ENCODE results near the gene DYNC1I2. TPM values are rescaled to one million over a fixed set of nuclear protein-coding genes. Genes with fewer than 3 reads are reported as not detected.
A peak's percentile ranks its signal among the peaks of the same experiment; 100 is the strongest.

The DYNC1I2 gene
- 28.3 TPM for polyA plus RNA-seq

DNA sequence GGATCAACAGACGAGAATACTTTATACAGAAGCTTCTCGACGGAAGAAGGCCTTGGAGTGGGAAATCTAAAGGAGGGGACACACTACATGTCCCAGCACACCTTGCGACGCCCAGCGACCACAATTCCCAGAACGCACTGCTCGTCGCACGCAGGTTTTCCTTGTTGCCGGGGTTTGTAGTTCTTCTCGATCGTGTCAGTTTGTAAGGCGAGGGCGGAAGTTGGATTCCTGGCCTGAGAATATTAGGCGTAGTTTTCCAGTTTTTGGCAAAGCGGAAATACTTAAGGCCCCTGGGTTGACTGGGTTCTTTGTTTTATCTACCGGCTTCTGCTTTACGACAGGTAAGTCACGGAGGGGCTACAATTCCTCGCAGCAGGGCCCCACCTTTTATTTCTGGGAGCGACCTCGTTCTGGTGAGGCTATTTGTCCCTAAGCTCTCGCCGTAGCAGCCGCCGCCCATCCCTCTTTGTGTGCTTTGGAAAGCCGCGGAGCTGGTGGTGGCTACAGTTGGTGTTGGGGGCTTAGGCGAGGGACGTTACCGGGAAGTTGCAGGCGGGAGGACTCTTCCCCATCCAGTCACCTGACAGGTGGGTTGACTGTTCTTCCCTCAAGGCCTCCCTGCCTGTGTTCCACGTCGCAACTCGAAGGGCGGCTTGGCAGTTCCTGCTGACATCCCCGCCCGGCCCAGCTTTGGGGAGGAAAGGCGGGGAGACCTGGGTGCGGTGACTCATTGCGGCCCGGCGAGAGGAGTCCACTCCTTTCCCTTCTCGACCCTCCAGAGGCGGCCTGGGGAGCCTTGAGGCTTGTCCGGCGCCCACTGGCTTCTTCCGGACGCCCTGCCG, at the start of gene DYNC1I2:
DYNC1I2 (plus strand) TSS at position 183 of the 842 bp plus-strand sequence. CDS start 2,687 bp downstream, outside the sequence.
- Mint-ChIP-seq H3K27me3 (no peaks in the 10 kb centered on the region), H3K27ac (peak within 1 kb of the TSS; percentile 85 to 95 (median 92)), H3K4me3 (peak within 1 kb of the TSS; percentile 91 to 97 (median 94)), H3K9me3 (no peaks in the 10 kb centered on the region), H3K36me3 (peaks cover 4% of the 10 kb centered on the region), H3K4me1 (peaks cover 15 to 22% (median 16%) of the 10 kb centered on the region in 3 donors)

DNA sequence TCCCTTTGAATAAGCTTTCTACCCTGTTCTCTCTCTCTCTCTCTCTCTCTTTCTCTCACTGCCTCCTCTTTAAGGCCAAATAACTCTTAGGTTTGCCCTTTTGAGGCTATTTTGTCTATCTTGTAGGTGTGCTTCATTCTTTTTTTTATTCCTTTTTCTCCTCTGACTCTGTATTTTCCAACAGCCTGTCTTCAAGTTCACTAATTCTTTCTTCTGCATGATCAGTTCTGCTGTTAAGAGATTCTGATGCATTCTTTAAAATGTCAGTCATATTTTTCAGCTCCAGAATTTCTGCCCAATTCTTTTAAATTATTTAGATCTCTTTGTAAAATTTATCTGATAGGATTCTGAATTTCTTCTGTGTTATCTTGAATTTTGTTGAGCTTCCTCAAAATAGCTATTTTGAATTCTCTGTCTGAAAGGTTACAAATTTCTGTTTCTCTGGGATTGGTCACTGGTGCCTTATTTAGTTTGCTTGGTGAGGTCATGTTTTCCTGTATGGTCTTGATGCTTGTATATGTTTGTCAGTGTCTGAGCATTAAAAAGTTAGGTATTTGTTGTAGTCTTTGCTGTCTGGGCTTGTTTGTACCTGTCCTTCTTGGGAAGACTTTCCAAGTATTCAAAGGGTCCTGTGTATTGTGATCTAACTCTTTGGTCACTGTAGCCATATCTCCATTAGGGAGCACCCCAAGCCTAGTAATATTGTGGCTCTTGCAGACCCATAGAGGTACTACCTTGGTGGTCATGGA, 35.4 kb upstream of the DYNC1I2 start:
- no peak overlapping the region for H3K27ac Mint-ChIP-seq
- peaks cover 10% of the 10 kb centered on the region for H3K36me3 Mint-ChIP-seq
- peaks cover 0 to 8% (median 3%) of the 10 kb centered on the region in 3 donors for H3K9me3 Mint-ChIP-seq
- H3K27me3 Mint-ChIP-seq = peaks cover 22% of the 10 kb centered on the region
- H3K4me1 Mint-ChIP-seq = peaks cover 8 to 15% (median 9%) of the 10 kb centered on the region in 3 donors
- no peak overlapping the region for H3K4me3 Mint-ChIP-seq

DNA sequence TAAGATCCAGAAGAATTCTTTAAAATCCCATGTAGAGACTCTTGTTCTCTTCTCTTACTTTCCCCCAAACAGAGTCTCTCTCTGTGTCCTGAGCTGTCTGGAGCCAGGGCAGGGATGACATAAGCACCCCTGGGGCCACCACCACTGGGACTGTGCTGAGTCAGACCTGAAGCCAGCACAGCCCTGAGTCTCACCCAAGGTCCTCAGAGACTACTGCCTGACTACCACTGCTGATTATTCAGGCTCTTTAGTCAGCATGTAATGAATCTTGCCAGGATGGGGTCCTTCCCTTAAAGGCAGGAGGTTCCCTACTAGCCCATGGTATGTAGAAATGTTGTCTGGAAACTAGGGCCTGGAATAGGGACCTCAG, 34.9 kb upstream of the DYNC1I2 start:
- H3K27ac Mint-ChIP-seq = no peak overlapping the region
- H3K4me1 Mint-ChIP-seq = peaks cover 9 to 16% (median 9%) of the 10 kb centered on the region in 3 donors
- H3K9me3 Mint-ChIP-seq = peaks cover 0 to 9% (median 3%) of the 10 kb centered on the region in 3 donors
- peaks cover 22% of the 10 kb centered on the region for H3K27me3 Mint-ChIP-seq
- no peak overlapping the region for H3K4me3 Mint-ChIP-seq
- peaks cover 10% of the 10 kb centered on the region for H3K36me3 Mint-ChIP-seq

DNA sequence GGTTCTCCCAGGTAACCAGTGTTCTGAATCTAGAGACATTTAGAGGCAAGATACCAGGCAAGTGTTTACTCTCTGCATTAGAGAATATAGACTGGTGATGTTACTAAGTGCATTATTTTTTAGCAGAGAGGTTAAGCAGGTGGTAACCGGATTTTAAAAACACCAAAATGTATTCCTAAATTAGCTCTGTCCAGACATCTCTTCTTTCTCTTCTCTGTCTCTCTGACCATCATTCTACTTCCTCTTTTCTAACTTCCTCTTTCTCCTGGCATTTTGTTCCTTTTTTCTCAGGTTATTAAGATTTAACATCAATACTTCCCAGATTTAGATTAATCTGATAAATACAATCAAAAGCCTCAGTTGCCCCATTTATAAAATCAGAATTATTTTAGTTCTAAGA, 31.7 kb upstream of the DYNC1I2 start:
- H3K36me3 Mint-ChIP-seq = peaks cover 2% of the 10 kb centered on the region
- H3K27ac Mint-ChIP-seq = peak overlapping the region; percentile 17 to 88 (median 62)
- peaks cover 8% of the 10 kb centered on the region for H3K27me3 Mint-ChIP-seq
- peaks cover 0 to 9% (median 0%) of the 10 kb centered on the region in 3 donors for H3K9me3 Mint-ChIP-seq
- H3K4me1 Mint-ChIP-seq = peaks cover 9 to 20% (median 13%) of the 10 kb centered on the region in 3 donors
- peak overlapping the region in 2 of 4 donors; percentile 26 to 85 for H3K4me3 Mint-ChIP-seq

DNA sequence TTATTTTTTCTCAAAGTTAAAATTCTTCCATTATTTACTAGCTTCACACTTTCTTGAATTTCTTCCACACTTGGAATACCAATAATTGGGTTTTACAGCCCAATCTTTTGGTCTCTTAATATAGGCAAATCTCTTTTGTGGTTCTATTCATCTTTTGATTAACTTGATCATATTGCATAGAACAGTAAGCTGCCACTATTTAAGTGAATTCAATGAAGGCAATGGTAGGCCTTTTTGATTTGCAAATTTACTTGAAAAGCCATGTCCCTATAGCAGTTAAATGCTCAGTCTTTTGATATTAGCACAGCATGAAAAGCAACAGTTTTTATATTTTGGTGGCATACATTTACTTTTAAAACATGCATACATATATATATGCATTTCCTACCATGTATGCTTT, 20.2 kb upstream of the DYNC1I2 start:
- H3K4me1 Mint-ChIP-seq = no peaks in the 10 kb centered on the region
- no peak overlapping the region for H3K27ac Mint-ChIP-seq
- no peaks in the 10 kb centered on the region for H3K9me3 Mint-ChIP-seq
- H3K36me3 Mint-ChIP-seq = no peaks in the 10 kb centered on the region
- H3K4me3 Mint-ChIP-seq = no peak overlapping the region
- peaks cover 6% of the 10 kb centered on the region for H3K27me3 Mint-ChIP-seq

DNA sequence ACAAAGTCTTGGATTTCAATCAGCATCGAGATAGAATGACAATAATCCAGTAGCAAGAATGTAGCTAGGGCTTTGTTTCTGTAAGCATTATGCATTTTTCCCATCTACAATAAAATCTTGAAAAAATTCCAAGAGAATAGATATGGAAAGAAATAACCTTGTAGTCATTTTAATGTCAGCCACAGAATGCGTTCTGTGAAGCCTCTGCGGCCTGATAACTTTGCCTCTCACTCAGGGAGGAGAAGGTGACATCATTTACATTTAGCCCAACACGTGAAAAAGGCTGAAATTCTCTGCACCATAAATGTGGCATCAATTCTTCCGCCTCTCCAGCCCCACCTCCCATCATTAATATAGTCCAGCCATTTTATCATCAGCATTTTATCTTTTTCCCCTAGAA, 19.1 kb upstream of the DYNC1I2 start:
- peaks cover 6% of the 10 kb centered on the region for H3K27me3 Mint-ChIP-seq
- H3K27ac Mint-ChIP-seq = no peak overlapping the region
- no peaks in the 10 kb centered on the region for H3K4me1 Mint-ChIP-seq
- H3K36me3 Mint-ChIP-seq = no peaks in the 10 kb centered on the region
- H3K9me3 Mint-ChIP-seq = no peaks in the 10 kb centered on the region
- no peak overlapping the region for H3K4me3 Mint-ChIP-seq

DNA sequence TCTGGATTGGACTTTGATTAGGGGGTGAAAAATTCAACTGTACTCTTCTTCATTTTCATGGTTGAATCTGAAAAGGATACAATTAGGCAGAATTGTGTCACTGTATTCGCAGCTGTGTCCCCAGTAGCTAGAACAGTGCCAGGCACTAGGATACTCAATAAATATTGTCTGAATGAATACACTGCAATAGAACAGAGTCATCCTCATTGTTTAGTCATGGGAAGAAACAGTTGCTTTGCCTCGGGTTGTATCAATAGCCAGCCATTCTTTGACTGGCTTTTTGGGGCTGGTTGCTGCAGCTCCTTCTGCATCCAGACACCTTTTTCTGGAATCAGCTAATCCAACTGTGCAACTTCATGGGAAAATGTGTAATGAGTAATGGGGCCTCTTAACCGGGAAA, 18.1 kb upstream of the DYNC1I2 start:
- H3K27me3 Mint-ChIP-seq = peaks cover 8% of the 10 kb centered on the region
- no peaks in the 10 kb centered on the region for H3K4me1 Mint-ChIP-seq
- H3K36me3 Mint-ChIP-seq = no peaks in the 10 kb centered on the region
- H3K4me3 Mint-ChIP-seq = no peak overlapping the region
- H3K9me3 Mint-ChIP-seq = no peaks in the 10 kb centered on the region
- H3K27ac Mint-ChIP-seq = no peak overlapping the region

DNA sequence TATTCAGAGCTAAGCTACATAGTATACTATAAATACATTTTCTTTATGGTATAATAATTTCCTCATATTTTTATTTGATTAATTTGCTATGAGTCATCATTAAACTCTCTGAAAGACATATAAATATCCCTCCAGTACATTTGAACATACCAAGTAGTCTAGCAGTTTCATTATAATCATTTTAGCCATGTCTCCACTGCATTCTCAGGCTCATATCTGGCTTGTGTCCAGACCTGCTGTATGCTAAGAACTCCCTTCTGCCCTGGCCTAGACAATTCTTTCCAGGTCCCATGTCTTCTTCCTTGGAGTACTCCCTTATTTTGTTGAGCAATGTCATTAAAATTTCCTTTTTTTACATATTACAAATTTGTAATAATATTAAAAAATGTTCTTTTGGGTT, 16.6 kb upstream of the DYNC1I2 start:
- peaks cover 4% of the 10 kb centered on the region for H3K27me3 Mint-ChIP-seq
- H3K9me3 Mint-ChIP-seq = no peaks in the 10 kb centered on the region

DNA sequence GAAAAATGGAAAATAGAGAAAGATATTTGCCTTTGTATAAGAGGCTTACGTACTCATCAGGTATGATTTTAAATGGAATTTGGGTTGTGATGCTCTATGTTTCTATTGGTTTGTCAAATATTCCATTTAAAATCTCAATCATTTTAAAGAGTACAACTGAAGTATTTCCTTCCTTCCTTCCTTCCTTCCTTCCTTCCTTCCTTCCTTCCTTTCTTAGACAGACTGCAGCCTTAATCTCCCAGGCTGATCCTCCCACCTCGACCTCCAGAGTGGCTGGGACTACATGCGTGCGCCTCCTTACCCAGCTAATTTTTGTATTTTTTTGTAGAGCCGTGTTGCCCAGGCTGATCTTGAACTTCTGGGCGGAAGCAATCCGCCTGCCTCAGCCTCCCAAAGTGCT, 15.4 kb upstream of the DYNC1I2 start:
- Mint-ChIP-seq H3K27ac (no peak overlapping the region), H3K27me3 (peaks cover 6% of the 10 kb centered on the region), H3K9me3 (no peaks in the 10 kb centered on the region), H3K4me3 (no peak overlapping the region), H3K4me1 (no peaks in the 10 kb centered on the region), H3K36me3 (no peaks in the 10 kb centered on the region)

More for the DNA sequence above, 16.6 kb upstream of the DYNC1I2 start:
- Mint-ChIP-seq H3K4me1 (no peaks in the 10 kb centered on the region), H3K36me3 (no peaks in the 10 kb centered on the region), H3K4me3 (no peak overlapping the region), H3K27ac (no peak overlapping the region)

DNA sequence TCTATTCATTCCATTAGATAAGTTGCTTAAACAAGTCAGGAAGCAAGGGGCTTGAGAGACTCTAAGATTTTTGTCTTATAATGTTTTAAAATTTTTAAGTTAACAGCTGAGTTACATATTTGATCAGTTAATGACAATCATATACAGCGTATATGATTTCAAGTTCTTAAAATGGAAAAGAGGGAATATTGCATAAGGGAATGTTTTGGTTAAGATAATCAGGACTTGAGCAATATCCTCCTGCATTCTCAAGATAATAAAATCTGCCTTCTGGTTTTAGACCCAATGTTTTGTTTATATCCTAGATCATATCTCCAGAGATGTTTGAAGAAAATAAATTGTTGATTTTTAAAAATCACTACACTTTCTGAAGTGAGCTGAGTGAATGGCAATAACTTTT, 13.4 kb upstream of the DYNC1I2 start:
- Mint-ChIP-seq H3K27ac (no peak overlapping the region), H3K4me3 (no peak overlapping the region), H3K4me1 (no peaks in the 10 kb centered on the region), H3K36me3 (no peaks in the 10 kb centered on the region), H3K27me3 (peaks cover 5% of the 10 kb centered on the region), H3K9me3 (no peaks in the 10 kb centered on the region)

DNA sequence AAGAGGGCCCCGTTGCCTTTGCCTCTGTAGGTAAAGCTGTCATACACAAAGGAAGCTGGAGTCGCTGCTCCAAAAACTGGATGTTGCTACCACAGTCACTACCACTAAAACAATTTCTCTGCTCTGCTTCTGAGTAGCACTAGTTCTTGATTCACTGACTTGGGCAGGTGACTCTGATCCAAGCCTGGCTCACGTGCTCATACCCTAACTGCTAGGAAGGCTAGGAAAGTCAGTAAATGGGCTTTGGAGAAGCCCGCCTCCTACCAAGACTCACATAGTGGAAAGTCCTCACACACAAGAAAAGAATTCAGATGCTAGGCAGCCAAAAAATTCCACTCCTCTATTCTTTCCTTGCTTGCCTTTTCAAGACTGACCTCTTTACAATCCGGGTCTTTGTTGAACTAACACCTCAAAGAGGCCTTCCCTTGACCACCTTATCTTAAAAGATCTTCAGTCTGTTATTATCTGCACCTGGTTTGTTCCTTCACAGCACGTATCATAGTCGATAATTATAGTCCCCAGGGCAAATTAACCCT, 11.4 kb upstream of the DYNC1I2 start:
- Mint-ChIP-seq H3K27ac (no peak overlapping the region), H3K4me3 (no peak overlapping the region), H3K9me3 (no peaks in the 10 kb centered on the region), H3K27me3 (peaks cover 4% of the 10 kb centered on the region), H3K36me3 (no peaks in the 10 kb centered on the region), H3K4me1 (no peaks in the 10 kb centered on the region)

DNA sequence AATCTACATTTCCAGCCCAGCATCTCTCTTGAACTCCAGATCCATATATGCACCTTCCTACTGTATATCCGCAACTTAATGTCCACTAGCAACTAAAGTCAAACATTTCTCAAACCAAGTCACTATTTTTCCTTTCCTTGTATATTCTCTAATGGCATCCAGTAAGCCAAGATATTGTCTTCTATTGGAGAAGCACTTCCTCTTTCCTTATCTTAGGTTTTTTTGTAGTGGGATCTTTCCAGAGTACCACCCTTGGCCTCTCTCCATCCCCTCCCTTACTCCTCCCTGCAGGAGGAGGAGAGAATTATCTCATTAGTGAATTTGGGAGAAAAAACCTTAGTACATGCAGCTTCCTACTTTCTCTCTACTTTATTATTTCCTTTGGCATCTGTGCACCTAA, 8.7 kb upstream of the DYNC1I2 start:
- Mint-ChIP-seq H3K9me3 (no peaks in the 10 kb centered on the region), H3K4me3 (no peak overlapping the region), H3K27me3 (peaks cover 2% of the 10 kb centered on the region), H3K4me1 (no peaks in the 10 kb centered on the region), H3K36me3 (no peaks in the 10 kb centered on the region), H3K27ac (no peak overlapping the region)

DNA sequence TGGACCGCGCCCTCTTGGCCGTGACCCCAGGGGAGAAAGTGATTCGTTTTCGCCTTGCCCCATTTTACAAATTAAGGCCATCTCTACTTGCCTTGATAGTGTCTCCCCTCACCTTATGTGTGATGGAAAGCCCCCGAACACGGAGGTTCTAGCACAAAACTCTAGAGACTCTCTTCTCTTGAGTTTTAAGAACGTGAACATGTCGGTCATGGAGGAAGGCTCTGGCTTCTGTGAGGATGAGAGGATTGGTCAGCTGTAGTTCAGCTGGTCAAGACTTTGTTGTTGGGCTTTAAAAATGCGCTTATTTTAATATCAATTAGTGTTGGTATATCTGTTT, 828 bp downstream of the DYNC1I2 start:
- peak overlapping the region; percentile 91 to 97 (median 94) for H3K4me3 Mint-ChIP-seq
- no peaks in the 10 kb centered on the region for H3K27me3 Mint-ChIP-seq
- peaks cover 16 to 22% (median 18%) of the 10 kb centered on the region in 3 donors for H3K4me1 Mint-ChIP-seq
- H3K36me3 Mint-ChIP-seq = peaks cover 4% of the 10 kb centered on the region
- H3K9me3 Mint-ChIP-seq = no peaks in the 10 kb centered on the region
- peak overlapping the region; percentile 85 to 95 (median 92) for H3K27ac Mint-ChIP-seq

DNA sequence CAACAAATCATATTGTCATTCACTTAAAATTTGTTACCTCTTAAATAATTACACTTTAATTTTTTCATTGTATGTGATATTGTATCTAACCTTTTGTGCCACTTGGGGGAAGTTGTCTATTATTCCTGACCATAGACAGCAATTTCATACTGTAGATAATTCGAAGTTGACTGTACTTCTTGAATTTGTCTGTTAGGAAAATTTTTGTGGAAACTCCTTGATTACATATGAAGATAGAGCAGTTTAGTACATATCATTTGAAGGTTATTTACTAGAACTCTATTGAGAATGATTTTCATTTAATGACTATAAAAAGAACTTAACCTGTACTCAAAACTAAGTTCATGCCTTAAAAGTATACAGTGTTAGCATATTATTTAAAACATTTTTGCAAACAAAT, 5.1 kb downstream of the DYNC1I2 start:
- peaks cover 14 to 30% (median 19%) of the 10 kb centered on the region in 3 donors for H3K4me1 Mint-ChIP-seq
- peaks cover 14% of the 10 kb centered on the region for H3K36me3 Mint-ChIP-seq
- H3K4me3 Mint-ChIP-seq = no peak overlapping the region
- H3K9me3 Mint-ChIP-seq = no peaks in the 10 kb centered on the region
- no peak overlapping the region for H3K27ac Mint-ChIP-seq
- no peaks in the 10 kb centered on the region for H3K27me3 Mint-ChIP-seq

DNA sequence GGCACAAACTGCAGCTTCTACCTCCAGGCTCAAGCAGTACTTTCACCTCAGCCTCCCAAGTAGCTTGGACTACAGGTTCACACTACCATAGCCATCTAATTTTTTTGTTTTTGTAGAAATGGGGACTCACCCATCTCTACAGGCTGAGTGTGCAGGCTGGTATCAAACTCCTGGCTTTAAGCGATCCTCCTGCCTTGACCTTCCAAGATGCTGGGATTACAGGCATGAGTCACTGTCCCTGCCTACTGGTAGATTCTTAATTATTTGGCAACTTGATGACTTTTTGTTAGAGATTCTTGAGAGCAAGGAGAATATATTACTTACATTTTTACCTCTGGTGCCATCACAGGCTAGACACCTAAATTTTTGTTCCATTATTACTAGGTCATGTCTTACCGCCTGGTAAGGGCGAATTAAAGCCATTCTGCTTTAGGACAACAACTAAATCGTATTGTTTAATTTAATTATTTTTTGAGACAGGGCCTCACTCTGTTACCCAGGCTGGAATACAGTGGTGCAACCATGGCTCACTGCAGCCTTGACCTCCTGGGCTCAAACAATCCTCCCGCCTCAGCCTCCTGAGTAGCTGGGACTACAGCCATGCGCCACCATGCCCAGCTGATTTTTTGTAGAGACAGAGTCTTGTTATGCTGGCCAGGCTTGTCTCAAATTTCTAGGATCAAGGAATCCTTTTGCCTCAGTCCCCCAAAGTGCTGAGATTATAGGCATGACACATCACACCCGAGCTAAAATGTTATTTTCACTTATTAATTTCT, 15.7 kb downstream of the DYNC1I2 start:
- no peak overlapping the region for H3K4me3 Mint-ChIP-seq
- no peaks in the 10 kb centered on the region for H3K27me3 Mint-ChIP-seq
- no peaks in the 10 kb centered on the region for H3K9me3 Mint-ChIP-seq
- no peaks in the 10 kb centered on the region for H3K36me3 Mint-ChIP-seq
- peaks cover 7 to 12% (median 9%) of the 10 kb centered on the region in 3 donors for H3K4me1 Mint-ChIP-seq
- H3K27ac Mint-ChIP-seq = no peak overlapping the region

Data from IgD-negative memory B cell (primary cell).